Vagina (tissue), 2 donors: ENCODE results near the gene DOCK2. TPM values are rescaled to one million over a fixed set of nuclear protein-coding genes. Genes with fewer than 3 reads are reported as not detected.

Experiments
- DNase-seq, 2 donors: peaks; one replicate each; pipeline ENCODE4 v3.0.0-alpha.2; 2017; ENCODE audit errors: extremely low spot score in 2 of 2
- H3K27ac ChIP-seq: fragments of 200-600 bp; sonication (generic); one replicate; pipeline ENCODE4 v1.5.1; 2019
- H3K27me3 ChIP-seq: fragments of 200-600 bp; sonication (generic); one replicate; pipeline ENCODE4 v1.5.1; 2019
- H3K36me3 ChIP-seq, 2 donors: fragments of 200-600 bp; sonication (generic); one replicate each; pipeline ENCODE4 v1.5.1; 2017 to 2019
- H3K4me1 ChIP-seq: fragments of 200-600 bp; sonication (generic); one replicate; pipeline ENCODE4 v1.5.1; 2019
- H3K4me3 ChIP-seq, 2 donors: fragments of 200-600 bp; sonication (generic); 1 replicate in 1 of 2; 2 replicates in 1 of 2; pipeline ENCODE4 v1.5.1; 2016 to 2019
- H3K9me3 ChIP-seq: fragments of 200-600 bp; sonication (generic); one replicate; pipeline ENCODE4 v1.5.1; 2019
- POLR2A ChIP-seq, 2 donors: fragments of 450-650 bp; IDR thresholded peaks; one replicate each; pipeline ENCODE4 v1.6.1; 2017; ENCODE audit warnings: antibody characterized with exemption in 2 of 2, mild to moderate bottlenecking in 2 of 2, moderate library complexity in 2 of 2
- POLR2AphosphoS5 ChIP-seq, 2 donors: sonication (generic); formaldehyde crosslinking; IDR thresholded peaks; one replicate each; pipeline ENCODE4 v1.9.0; 2017; ENCODE audit warnings: antibody characterized with exemption in 2 of 2, mild to moderate bottlenecking in 2 of 2, low read depth in 1 of 2; ENCODE audit not compliant: insufficient read depth in 1 of 2
- intact Hi-C: fragments of 100-400 bp; cut with DNase I; formaldehyde crosslinking; loops from one replicate; pipeline ENCODE4 v1.15.1; 2023
- total RNA-seq: library from RNA; depleted of rRNA; stranded (reverse); fragments of >200 nt; gene quantifications from one replicate; pipeline ENCODE4 v1.2.3, GENCODE V29; 2016
- TF ChIP-seq, protein P1 (sequence below), 3 experiments: fragments of 450-650 bp in 2 of 3; fragments of 200-600 bp in 1 of 3; sonication (generic) in 1 of 3; IDR thresholded peaks; one replicate each; pipeline ENCODE4 v1.5.1; 2017 to 2019; ENCODE audit warnings: antibody characterized with exemption in 3 of 3, mild to moderate bottlenecking in 2 of 3, moderate library complexity in 2 of 3

The DOCK2 gene
- total RNA-seq, 1 donor from 2014 or later = 18.2 TPM

DNA sequence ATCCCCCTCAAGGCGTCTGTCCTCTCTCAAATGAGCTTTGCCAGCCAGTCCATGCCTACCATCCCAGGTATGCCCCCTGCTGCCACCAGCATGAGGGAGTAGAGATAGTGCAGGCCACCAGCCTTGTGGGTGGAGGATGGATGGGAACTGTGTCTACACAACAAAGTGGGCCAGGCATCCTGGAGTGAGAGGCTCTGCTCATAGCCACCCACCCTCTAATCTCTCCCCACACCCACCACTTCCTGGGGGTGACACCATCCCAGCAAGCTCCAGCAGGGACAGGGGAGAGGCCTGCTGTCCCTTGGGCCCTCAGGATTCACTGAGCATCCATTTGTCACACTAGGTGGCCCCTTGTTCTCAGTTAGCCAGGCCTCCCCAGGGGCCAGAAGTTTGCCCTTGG lies 443.1 kb downstream of the DOCK2 start:
- TF ChIP-seq POLR2A (IDR thresholded peaks at IDR 0.05) = no peak
- H3K4me3 ChIP-seq = no peak overlapping the region
- no peaks in the 10 kb centered on the region for H3K27me3 ChIP-seq
- no peaks in the 10 kb centered on the region for H3K9me3 ChIP-seq
- intact Hi-C loops = no loop called here
- no peak for DNase-seq
- H3K4me1 ChIP-seq = no peaks in the 10 kb centered on the region
- no peaks in the 10 kb centered on the region for H3K36me3 ChIP-seq
- no peak overlapping the region for H3K27ac ChIP-seq

DNA sequence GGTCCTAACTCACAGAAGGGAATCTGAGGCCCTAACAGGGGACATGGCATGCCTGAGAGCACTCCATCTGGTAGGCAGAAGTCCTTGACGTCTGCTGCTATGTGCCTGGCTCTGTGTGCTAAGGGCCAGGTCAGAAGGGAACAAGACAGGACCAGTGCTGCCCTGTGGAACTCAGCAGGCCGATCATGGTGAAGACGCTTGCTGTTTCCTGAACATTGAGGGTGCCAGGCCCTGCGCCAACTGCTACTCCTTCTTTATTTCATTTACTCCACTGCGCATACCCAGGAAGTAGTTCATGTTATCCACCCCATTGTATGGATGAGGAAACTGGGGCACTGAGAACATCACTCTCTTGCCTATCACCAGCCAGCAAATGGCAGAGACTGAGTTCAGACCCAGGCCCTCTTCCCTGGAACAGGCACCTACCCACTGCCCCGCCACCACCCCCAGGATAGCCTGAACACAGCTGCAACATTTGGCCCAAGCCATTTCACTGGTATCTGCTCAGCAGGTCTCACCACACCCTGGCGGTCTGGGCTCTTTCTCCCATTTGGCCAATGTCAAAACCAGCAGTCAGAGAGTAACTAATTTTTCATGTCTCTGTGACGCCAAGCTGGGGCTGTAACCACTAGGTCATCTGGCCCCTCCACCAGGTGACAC lies 443.8 kb downstream of the DOCK2 start:
- no peaks in the 10 kb centered on the region for H3K9me3 ChIP-seq
- H3K4me3 ChIP-seq = no peak overlapping the region
- TF ChIP-seq POLR2A (IDR thresholded peaks at IDR 0.05) (no peak), POLR2AphosphoS5 (IDR thresholded peaks at IDR 0.05; ENCODE audit: insufficient read depth in 1 of 2, low read depth in 1 of 2) (no peak)
- TF ChIP-seq, protein P1, sequence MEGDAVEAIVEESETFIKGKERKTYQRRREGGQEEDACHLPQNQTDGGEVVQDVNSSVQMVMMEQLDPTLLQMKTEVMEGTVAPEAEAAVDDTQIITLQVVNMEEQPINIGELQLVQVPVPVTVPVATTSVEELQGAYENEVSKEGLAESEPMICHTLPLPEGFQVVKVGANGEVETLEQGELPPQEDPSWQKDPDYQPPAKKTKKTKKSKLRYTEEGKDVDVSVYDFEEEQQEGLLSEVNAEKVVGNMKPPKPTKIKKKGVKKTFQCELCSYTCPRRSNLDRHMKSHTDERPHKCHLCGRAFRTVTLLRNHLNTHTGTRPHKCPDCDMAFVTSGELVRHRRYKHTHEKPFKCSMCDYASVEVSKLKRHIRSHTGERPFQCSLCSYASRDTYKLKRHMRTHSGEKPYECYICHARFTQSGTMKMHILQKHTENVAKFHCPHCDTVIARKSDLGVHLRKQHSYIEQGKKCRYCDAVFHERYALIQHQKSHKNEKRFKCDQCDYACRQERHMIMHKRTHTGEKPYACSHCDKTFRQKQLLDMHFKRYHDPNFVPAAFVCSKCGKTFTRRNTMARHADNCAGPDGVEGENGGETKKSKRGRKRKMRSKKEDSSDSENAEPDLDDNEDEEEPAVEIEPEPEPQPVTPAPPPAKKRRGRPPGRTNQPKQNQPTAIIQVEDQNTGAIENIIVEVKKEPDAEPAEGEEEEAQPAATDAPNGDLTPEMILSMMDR (IDR thresholded peaks at IDR 0.05) = no peak
- no peaks in the 10 kb centered on the region for H3K36me3 ChIP-seq
- no peaks in the 10 kb centered on the region for H3K4me1 ChIP-seq
- H3K27ac ChIP-seq = no peak overlapping the region
- intact Hi-C loops = no loop called here
- H3K27me3 ChIP-seq = no peaks in the 10 kb centered on the region
- DNase-seq = no peak

DNA sequence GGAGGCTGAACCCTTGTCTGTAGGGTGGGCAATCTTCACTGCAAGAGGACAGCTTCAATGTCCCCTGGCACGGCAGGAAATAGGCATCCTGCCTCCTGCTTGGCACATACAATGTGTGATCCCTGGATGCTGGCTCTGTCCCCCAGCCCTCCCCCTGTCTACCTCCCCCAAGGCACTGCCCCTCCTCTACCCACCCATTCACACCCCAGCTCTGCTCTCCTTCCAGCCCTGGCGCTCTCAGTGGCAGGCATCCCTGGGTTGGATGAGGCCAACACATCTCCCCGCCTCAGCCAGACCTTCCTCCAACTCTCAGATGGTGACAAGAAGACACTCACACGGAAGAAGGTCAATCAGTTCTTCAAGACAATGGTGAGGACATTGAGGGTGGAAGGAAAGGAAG lies 444.5 kb downstream of the DOCK2 start:
- no peak for DNase-seq
- H3K36me3 ChIP-seq = no peaks in the 10 kb centered on the region
- intact Hi-C loops = no loop called here

DNA sequence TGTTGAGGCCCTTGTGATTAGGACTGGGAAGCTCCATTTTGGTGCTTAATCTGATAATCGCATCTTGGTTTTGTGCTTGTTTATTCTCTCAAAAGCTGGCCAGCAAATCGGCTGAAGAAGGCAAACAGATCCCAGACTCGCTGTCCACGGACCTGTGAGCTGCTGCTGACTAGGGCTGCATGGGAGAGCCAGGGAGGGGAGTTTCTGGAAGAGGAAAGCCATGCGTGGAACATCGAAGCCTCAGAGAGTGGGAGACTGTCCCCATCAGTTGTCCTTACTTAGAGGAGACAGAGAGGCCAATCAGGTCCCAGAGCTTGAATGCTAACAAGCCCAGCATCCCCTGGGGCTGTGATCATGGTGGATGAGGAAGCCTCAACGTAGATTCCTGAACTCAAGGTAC lies 445.6 kb downstream of the DOCK2 start:
- H3K4me3 ChIP-seq = no peak overlapping the region
- H3K27me3 ChIP-seq = no peaks in the 10 kb centered on the region
- no peaks in the 10 kb centered on the region for H3K36me3 ChIP-seq
- no peaks in the 10 kb centered on the region for H3K9me3 ChIP-seq
- intact Hi-C loops = no loop called here
- no peaks in the 10 kb centered on the region for H3K4me1 ChIP-seq
- DNase-seq = no peak
- TF ChIP-seq POLR2A (IDR thresholded peaks at IDR 0.05) = no peak
- no peak for TF ChIP-seq POLR2AphosphoS5 (IDR thresholded peaks at IDR 0.05; ENCODE audit: insufficient read depth in 1 of 2, low read depth in 1 of 2)
- TF ChIP-seq, protein P1 (IDR thresholded peaks at IDR 0.05) = no peak
- no peak overlapping the region for H3K27ac ChIP-seq

More for the DNA sequence above, 444.5 kb downstream of the DOCK2 start:
- Histone ChIP-seq H3K4me3 (no peak overlapping the region), H3K9me3 (no peaks in the 10 kb centered on the region), H3K27me3 (no peaks in the 10 kb centered on the region), H3K27ac (no peak overlapping the region), H3K4me1 (no peaks in the 10 kb centered on the region)
- TF ChIP-seq, protein P1 (IDR thresholded peaks at IDR 0.05) = no peak
- TF ChIP-seq POLR2AphosphoS5 (IDR thresholded peaks at IDR 0.05; ENCODE audit: insufficient read depth in 1 of 2, low read depth in 1 of 2) = no peak
- no peak for TF ChIP-seq POLR2A (IDR thresholded peaks at IDR 0.05)

DNA sequence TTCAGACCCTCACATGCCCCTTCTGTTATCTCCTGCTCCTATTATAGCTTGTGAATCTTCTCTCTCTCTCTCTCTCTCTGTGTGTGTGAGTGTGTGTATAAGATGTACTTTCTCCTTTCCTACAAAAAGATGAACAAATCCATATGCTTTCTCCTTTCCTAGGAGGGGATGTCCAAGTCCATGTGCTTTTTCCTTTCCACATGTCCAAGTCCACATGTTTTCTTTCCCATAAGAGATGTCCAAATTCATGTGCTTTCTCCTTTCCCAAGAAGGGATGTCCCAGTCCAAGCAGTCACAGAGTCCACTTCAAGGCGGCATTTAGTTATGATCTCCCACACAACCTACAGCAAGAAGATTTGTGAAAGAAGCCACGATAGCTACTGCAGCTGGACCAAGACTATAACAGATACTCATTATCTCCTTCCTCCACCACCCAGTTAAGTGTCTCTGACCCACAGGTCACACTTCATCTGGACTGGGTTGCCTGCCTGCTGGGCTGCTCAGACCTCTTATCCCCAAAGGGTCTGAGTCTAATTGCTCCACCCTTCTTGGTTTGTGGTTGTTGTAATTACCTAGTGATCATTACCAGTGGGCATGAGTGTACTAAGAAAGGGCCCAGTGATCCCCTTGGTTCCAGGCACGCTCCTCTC lies 450.2 kb downstream of the DOCK2 start:
- no peaks in the 10 kb centered on the region for H3K36me3 ChIP-seq

More for the DNA sequence above, 450.2 kb downstream of the DOCK2 start:
- TF ChIP-seq, protein P1 (IDR thresholded peaks at IDR 0.05) = no peak
- no peak for TF ChIP-seq POLR2AphosphoS5 (IDR thresholded peaks at IDR 0.05; ENCODE audit: insufficient read depth in 1 of 2, low read depth in 1 of 2)
- H3K4me3 ChIP-seq = no peak overlapping the region
- no peak overlapping the region for H3K27ac ChIP-seq
- no peaks in the 10 kb centered on the region for H3K27me3 ChIP-seq
- intact Hi-C loops = no loop called here
- H3K9me3 ChIP-seq = no peaks in the 10 kb centered on the region
- H3K4me1 ChIP-seq = no peaks in the 10 kb centered on the region
- DNase-seq = no peak
